Kidney capillary endothelial cell (primary cell): Measurements from ENCODE around the gene MEIS2.

Experiments
- DNase-seq: peaks from one replicate; pipeline ENCODE4 v3.0.0-alpha.2; 2018; ENCODE audit warnings: low spot score

Gene MEIS2

DNA sequence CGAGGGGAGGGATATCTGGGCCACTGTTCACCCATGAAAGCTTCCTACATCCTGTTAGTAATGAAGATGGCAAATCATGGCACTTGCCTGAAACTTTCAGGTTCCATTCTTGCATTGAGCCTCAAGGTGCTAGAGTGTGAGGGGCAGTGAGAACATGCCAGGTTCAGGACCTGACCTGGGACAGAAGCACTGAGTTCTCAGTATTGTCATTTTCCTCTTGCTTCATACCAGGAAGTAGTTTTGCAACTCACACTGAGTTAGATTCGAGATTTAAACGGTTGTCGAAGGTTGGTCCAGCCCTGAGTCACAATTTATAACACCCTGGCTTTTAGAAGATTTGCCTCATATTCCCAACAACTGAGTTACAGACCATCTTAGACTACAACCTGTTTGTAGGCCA is 11.8 kb upstream of the MEIS2 start:
- DNase-seq = no peak

GRCh38 chr15:37111427-37111717 is 11.0 kb upstream of the MEIS2 start:
- no peak for DNase-seq

DNA sequence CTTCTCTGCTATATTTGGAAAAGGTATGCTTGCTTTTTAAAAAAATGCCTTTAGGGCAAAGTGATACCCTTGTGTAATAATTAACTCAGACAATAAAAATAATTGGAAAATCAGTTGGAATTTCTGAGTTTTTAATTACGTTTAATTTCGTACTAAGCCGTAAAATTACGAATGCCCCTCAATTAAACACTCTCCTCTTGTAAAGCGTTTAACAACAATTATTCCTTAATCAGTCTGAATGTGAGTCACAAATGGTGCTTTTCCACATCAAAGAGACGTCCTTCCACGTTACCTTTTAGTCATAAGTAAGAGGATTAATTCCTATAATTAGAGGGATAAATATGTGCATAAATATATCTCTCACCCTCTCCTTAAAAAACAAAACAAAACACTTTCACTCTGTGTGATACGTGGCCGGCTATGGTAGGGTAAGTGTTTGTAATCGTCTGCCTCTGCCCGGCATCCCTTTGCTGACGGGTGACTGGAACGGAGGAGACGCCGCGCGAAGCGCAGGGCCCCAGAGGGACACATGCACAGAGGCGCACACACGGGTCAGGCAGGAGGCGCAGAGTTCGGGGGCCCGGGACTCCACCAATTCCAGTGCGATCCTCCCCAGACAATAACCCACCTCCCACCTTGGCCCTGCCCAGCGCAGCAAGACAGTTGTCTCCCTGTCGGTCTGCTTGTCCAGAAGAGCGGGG is 9.7 kb upstream of the MEIS2 start:
- no peak for DNase-seq

- no peak for DNase-seq
Observed at GRCh38 chr15:37109168-37109871, 9.0 kb upstream of the MEIS2 start.

DNA sequence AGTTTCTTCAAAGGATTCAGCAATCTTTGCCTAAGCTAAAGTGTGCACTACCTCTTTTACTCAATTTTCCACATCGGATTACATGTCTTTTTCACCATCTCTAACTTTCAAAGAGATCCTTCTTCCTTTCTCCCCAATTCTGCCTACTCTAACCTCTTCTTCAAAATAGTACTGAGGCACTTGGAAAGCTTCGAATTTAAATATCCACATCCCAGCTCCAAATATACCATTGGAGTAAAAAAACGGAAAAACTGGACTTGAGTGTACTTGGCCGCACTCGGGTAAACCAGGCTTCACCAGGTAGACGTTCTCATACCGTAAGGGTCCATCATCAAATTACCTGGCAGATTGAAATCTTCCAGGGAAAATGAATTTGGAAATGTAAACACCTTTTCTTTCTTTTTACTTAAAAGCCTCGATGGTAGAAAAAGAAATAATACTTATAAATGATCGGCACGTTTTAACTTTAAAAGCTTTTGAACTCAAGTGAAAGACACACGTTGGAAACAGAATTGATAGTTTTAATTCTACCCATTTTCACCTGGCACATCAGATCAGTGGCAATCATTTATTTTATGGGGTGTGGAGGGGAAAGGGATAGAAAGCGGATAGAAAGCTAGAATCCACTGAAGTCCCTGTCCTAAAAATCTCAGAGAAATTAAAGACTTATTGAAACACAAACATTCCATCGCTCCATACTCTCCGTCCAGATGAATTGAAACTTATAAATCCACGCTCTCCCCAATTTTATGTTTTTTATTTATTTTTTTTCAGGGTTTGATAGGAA is 8.2 kb upstream of the MEIS2 start:
- no peak for DNase-seq

DNA sequence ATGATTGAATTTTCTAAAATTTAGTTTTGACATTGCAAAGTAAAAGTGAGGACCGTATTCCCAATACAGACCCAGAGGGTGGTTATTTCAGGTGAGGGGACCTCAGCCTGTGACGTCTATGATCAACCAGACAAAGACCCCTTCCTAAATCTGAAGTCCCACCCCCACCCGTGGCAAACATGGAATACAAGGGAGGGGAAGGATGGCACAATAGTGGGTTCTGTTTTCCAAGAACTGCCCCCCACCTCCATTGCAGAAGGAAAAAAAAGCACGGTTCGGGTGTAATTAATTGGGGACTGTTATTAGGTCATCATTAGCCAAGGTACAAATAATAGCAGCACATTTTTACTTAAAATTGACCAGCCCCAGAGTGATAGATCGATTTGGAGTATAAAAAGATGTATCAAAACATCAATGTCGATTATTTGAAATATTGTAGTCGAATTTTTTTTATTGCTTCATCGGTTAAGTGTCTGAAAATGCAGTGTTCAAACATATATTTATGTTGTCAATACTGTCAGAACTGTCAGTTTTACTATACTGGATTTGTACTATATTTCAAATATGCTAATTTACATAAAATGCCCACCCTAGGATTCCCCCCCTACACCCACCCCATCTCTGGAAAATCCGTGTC is 7.5 kb upstream of the MEIS2 start:
- no peak for DNase-seq

- DNase-seq = no peak
Observed at GRCh38 chr15:37107071-37107743, 6.9 kb upstream of the MEIS2 start.

- no peak for DNase-seq
Observed at GRCh38 chr15:37106490-37107001, 6.2 kb upstream of the MEIS2 start.

GRCh38 chr15:37105889-37106288 is 5.5 kb upstream of the MEIS2 start:
- no peak for DNase-seq

DNA sequence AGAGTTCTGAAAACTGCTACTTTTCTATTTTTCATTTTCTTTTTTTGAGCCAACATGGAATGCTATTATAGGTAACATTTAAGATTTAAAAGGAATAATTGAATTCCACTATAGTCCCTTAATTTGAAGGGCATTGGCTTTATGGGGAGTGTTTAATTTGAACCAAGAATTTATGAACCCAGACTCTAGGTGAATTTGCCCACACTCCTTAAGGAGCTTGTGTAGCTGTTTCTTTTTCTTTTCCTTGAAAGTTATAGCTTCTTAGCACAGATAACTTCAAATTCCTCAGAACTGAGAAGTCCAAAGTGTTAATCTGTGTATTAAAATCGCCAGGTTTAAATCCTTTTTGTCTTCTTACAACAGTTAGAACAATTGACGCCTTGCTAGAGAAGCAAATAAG is 4.7 kb upstream of the MEIS2 start:
- DNase-seq = no peak

DNA sequence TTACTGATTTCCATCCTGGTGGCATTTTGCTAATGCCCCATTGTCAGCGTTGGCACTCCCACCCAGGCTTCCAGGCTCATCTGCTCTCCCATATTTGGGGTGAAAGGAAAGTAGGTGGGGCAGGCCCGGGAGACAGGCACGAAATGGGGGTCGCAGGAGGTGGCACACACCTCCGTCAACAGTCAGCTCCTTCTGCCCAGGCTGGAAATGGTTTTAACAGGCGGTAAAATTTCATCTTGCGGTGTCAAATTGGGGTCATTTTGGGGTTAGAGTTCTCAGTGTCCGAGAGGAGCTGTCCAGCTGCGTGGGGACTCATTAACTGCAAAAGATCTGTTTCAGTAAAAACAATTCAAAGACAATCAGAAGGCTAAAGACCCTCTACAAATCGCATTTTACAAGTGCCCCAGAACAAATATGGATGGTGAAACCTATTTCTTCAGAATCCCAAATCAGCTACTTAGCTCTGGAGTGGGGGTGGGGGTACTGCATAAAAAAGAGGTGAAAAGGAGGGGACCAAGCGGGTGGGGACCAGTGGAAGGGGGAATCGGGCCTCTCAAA is 4.2 kb upstream of the MEIS2 start:
- DNase-seq = no peak

- no peak for DNase-seq
Observed at GRCh38 chr15:37103475-37104423, 3.4 kb upstream of the MEIS2 start.

- DNase-seq = no peak
Observed at GRCh38 chr15:37103163-37103435, 2.8 kb upstream of the MEIS2 start.

GRCh38 chr15:37102305-37103162 is 2.2 kb upstream of the MEIS2 start:
- DNase-seq = no peak

DNA sequence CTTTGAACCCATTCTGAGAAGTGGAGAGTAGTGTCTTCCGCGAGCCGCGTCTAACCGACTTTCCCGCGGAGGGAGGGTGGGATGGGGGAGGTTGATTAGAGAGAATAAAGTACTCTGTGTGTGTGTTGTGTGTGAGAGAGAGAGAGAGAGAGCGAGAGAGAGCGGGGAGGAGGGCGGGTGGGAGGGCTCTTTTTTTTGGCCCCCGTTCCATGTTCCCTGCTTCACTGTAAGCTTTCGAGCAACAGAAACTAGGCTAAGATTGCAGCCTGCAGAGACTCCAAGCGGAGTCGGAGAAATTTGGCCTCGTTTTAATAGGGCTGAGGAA is 1.6 kb upstream of the MEIS2 start:
- no peak for DNase-seq

- no peak for DNase-seq
Observed at GRCh38 chr15:37100966-37101215, 542 bp upstream of the MEIS2 start.

DNA sequence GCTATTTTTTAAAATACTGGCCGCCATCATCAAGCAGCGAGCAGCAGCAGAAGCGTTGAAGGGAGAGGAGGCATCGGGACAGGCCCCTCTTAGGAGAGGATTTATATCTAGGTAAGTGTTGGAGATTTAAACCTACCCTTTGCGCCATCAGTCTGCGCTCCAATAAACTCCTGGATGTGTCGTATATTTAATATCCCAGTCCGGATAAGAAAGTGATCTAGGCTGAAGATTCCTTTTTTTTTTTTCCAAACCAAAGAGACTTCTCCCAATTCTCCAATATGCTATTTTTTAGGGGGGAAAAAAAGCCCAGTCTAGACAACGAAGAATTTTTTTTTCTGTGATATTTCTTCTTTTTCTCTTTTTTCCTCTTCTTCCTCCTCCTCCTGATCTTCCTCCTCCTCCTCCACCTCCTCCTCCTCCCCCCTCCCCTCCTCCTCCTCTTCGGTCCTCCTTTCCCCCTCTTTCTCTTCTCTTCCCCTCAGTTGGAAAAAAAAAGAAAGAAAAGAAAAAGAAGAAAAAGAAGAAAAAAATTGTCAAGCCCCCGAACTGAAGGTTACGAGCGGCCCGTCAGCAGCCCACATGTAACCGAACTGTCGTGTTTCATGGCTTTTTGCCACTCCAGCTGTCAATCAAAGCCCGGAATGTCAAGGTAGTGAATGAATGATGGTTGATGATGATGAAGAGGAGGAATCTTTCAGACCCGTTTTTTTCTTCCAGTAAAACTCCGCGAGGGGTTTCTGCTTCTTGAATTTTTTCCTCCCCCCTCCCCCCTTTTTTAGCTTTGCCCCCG is 835 bp downstream of the MEIS2 start:
- no peak for DNase-seq

- DNase-seq = no peak
Observed at GRCh38 chr15:37098468-37099318, 1.7 kb downstream of the MEIS2 start.
